Ascending aorta (tissue), 2 donors: ENCODE data around the gene PTS. TPM values are rescaled to one million over a fixed set of nuclear protein-coding genes. Genes with fewer than 3 reads are reported as not detected.

ENCODE experiments used
- DNase-seq, 2 donors: peaks; one replicate each; pipeline ENCODE4 v3.0.0-alpha.2; 2019; ENCODE audit warnings: low spot score in 2 of 2
- H3K27ac ChIP-seq, 2 donors: fragments of 200-600 bp; sonication (generic); one replicate each; pipeline ENCODE4 v1.5.1; 2016 to 2017; ENCODE audit warnings: mild to moderate bottlenecking in 1 of 2
- H3K27me3 ChIP-seq: fragments of 200-600 bp; sonication (generic); one replicate; pipeline ENCODE4 v1.5.1; 2017
- H3K36me3 ChIP-seq, 2 donors: fragments of 200-600 bp; sonication (generic); one replicate each; pipeline ENCODE4 v1.5.1; 2016
- H3K4me1 ChIP-seq, 2 donors: fragments of 200-600 bp; sonication (generic); one replicate each; pipeline ENCODE4 v1.5.1; 2016 to 2017; ENCODE audit warnings: mild to moderate bottlenecking in 1 of 2
- H3K4me3 ChIP-seq, 2 donors: fragments of 200-600 bp; sonication (generic); one replicate each; pipeline ENCODE4 v1.5.1; 2016 to 2017; ENCODE audit warnings: mild to moderate bottlenecking in 1 of 2
- H3K9me3 ChIP-seq, 2 donors: fragments of 200-600 bp; sonication (generic); one replicate each; pipeline ENCODE4 v1.5.1; 2016
- intact Hi-C: fragments of 100-400 bp; cut with DNase I; formaldehyde crosslinking; loops from one replicate; pipeline ENCODE4 v1.15.1; 2023
- total RNA-seq: library from RNA; depleted of rRNA; stranded (reverse); fragments of >200 nt; gene quantifications from one replicate; pipeline ENCODE4 v1.1.0, GENCODE V29; 2016
- TF ChIP-seq, protein P1 (sequence below), 3 experiments: fragments of 200-600 bp in 2 of 3; fragments of 450-650 bp in 1 of 3; sonication (generic) in 2 of 3; IDR thresholded peaks; one replicate each; pipeline ENCODE4 v1.5.1; 2016 to 2019; ENCODE audit warnings: antibody characterized with exemption in 3 of 3, mild to moderate bottlenecking in 1 of 3, moderate library complexity in 1 of 3

The PTS gene
- total RNA-seq, 1 donor from 2014 or later, result 13.5 TPM

DNA sequence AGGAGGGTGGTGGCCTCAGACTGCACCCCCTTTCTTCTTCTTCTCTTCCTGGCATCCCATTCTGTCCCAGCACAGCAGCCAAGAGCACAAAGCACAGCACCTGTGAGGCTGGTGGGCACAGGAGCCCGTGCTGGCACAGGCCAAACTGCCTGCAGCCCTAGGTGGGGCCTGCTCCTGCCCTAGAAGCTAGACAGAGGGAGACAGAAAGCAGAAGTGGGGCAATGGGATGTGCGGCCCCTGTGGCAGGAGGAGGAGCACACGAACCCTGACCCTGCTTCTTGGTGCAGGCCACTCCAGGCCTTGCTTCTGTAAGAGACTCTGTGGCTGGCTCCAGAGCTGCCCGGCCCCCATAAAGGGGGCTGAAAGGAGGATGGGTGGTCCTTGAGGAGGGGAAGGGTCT is 3.9 kb upstream of the PTS start:
- Histone ChIP-seq H3K4me3 (no peak overlapping the region), H3K27ac (no peak overlapping the region), H3K36me3 (peaks cover 0 to 3% of the 10 kb centered on the region in 2 donors), H3K9me3 (no peaks in the 10 kb centered on the region), H3K27me3 (no peaks in the 10 kb centered on the region), H3K4me1 (peaks cover 0 to 5% of the 10 kb centered on the region in 2 donors)
- no peak for DNase-seq
- intact Hi-C loops, result loop anchor here (10.0 kb wide), 1 partner anchor 448 kb away; no protein-coding TSS in a partner anchor
- TF ChIP-seq, protein P1, sequence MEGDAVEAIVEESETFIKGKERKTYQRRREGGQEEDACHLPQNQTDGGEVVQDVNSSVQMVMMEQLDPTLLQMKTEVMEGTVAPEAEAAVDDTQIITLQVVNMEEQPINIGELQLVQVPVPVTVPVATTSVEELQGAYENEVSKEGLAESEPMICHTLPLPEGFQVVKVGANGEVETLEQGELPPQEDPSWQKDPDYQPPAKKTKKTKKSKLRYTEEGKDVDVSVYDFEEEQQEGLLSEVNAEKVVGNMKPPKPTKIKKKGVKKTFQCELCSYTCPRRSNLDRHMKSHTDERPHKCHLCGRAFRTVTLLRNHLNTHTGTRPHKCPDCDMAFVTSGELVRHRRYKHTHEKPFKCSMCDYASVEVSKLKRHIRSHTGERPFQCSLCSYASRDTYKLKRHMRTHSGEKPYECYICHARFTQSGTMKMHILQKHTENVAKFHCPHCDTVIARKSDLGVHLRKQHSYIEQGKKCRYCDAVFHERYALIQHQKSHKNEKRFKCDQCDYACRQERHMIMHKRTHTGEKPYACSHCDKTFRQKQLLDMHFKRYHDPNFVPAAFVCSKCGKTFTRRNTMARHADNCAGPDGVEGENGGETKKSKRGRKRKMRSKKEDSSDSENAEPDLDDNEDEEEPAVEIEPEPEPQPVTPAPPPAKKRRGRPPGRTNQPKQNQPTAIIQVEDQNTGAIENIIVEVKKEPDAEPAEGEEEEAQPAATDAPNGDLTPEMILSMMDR (IDR thresholded peaks at IDR 0.05), result no peak

DNA sequence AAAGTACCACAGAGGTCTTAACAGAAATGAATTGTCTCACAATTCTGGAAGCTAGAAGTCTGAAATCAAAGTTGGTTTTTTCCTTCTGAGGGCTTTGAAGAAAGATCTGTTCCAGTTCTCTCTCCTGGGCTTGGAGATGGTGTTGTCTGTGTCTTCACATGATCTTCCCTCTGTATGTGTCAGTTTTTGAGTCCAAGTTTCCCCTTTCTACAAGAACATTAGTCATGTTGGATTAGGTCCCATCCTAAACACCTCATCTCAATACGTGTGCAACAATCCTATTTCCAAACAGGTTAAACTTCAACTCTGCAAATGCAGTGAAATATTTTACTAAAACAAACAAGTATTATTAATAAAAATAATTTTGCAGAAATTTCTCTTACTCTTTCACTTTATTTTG is 3.1 kb upstream of the PTS start:
- TF ChIP-seq, protein P1 (IDR thresholded peaks at IDR 0.05), result no peak
- H3K9me3 ChIP-seq, result no peaks in the 10 kb centered on the region
- no peaks in the 10 kb centered on the region for H3K27me3 ChIP-seq
- peaks cover 0 to 10% of the 10 kb centered on the region in 2 donors for H3K4me1 ChIP-seq
- intact Hi-C loops, result loop anchor here (10.0 kb wide), 1 partner anchor 448 kb away; no protein-coding TSS in a partner anchor
- no peak overlapping the region for H3K27ac ChIP-seq
- no peaks in the 10 kb centered on the region for H3K36me3 ChIP-seq
- no peak for DNase-seq
- no peak overlapping the region for H3K4me3 ChIP-seq

GRCh38 chr11:112223754-112224532 is 2.3 kb upstream of the PTS start:
- DNase-seq, result no peak
- H3K36me3 ChIP-seq, result no peaks in the 10 kb centered on the region
- no peaks in the 10 kb centered on the region for H3K9me3 ChIP-seq
- no peaks in the 10 kb centered on the region for H3K27me3 ChIP-seq
- intact Hi-C loops, result loop anchor here (10.0 kb wide), 1 partner anchor 449 kb away; no protein-coding TSS in a partner anchor
- TF ChIP-seq, protein P1 (IDR thresholded peaks at IDR 0.05), result no peak
- no peak overlapping the region for H3K4me3 ChIP-seq
- peaks cover 0 to 13% of the 10 kb centered on the region in 2 donors for H3K4me1 ChIP-seq
- H3K27ac ChIP-seq, result no peak overlapping the region

DNA sequence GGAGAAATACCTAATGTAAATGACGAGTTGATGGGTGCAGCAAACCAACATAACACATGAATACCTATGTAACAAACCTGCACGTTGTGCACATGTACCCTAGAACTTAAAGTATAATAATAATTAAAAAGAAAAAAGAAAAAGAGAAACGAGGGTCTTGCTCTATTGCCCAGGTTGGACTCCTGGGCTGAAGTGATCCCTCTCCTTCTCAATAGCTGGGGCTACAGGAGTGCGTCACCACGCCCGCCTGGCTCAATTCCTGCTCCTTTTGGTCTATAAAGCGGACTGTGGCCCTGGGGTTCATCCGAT is 521 bp upstream of the PTS start:
- H3K27ac ChIP-seq, result peak overlapping the region; percentile 93 to 97
- intact Hi-C loops, result loop anchor here (5.0 to 10.0 kb wide), 3 partner anchors 451 to 1092 kb away; partner anchors contain the start of gene NCAM1
- no peaks in the 10 kb centered on the region for H3K9me3 ChIP-seq
- no peaks in the 10 kb centered on the region for H3K27me3 ChIP-seq
- peak; percentile 16 to 90 for DNase-seq
- H3K36me3 ChIP-seq, result peaks cover 0 to 15% of the 10 kb centered on the region in 2 donors
- H3K4me1 ChIP-seq, result peaks cover 0 to 10% of the 10 kb centered on the region in 2 donors
- H3K4me3 ChIP-seq, result peak overlapping the region; percentile 79 to 85
- TF ChIP-seq, protein P1 (IDR thresholded peaks at IDR 0.05), result no peak

DNA sequence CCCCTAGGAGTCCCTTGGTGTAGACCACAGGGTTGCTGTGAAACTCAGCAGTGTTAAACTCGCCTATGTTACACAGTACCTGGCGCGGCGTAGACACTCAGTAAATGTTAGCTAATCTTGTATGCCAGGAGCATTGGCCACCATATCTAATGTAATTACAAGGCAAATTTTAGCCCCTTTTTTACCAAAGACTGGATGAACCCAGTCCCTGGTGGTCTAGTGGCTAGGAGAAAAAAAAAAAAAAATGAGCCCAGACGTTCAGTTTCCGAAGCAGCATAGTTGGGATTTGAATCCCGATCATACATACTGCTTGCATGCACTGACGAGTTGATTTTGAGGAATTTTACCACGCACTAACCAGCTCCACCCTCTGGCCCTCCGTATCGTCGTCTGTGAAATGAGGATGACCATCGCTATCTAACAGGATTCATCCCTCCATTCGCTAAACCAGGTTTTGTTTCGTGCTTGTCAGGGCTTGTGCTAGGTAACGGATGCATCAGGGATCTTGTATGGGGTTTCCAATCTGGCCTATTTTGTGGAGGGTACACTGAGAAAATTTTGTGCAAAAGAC is 688 bp downstream of the PTS start:
- no peak for DNase-seq
- intact Hi-C loops, result loop anchor here (5.0 to 10.0 kb wide), 3 partner anchors 452 to 1090 kb away; partner anchors contain the start of gene NCAM1
- Histone ChIP-seq H3K36me3 (peaks cover 5 to 24% of the 10 kb centered on the region in 2 donors), H3K4me1 (peaks cover 0 to 10% of the 10 kb centered on the region in 2 donors), H3K4me3 (peak overlapping the region; percentile 79 to 85), H3K9me3 (no peaks in the 10 kb centered on the region), H3K27ac (peak overlapping the region; percentile 93 to 97), H3K27me3 (no peaks in the 10 kb centered on the region)
- TF ChIP-seq, protein P1 (IDR thresholded peaks at IDR 0.05), result no peak
